Activated CD8-positive, alpha-beta T cell treated with anti-CD3 and anti-CD28 coated beads for 36 hours (primary cell): ENCODE results near the gene FBH1. TPM values are rescaled to one million over a fixed set of nuclear protein-coding genes. Genes with fewer than 3 reads are reported as not detected.
A peak's percentile ranks its signal among the peaks of the same experiment; 100 is the strongest.

ENCODE experiments used
- ATAC-seq: fragments of 200-7000 bp; cut with Tn5 transposase; one replicate; pipeline ENCODE4 v1.10.0; 2021; ENCODE audit warnings: mild to moderate bottlenecking, moderate library complexity
- CTCF ChIA-PET: fragments of 350-600 bp; sonication (Branson Sonifier 250); formaldehyde crosslinking; loops from one replicate; lab custom pipeline; 2021; ENCODE audit warnings: antibody characterized with exemption; lab: Charles Lee
- POLR2A ChIA-PET: fragments of 350-600 bp; sonication (Branson Sonifier 250); formaldehyde crosslinking; loops from one replicate; lab custom pipeline; 2021; ENCODE audit warnings: antibody characterized with exemption; lab: Charles Lee
- DNase-seq: peaks from one replicate; pipeline ENCODE4 v3.0.0-alpha.2; 2020
- H3K27ac Mint-ChIP-seq: one replicate; pipeline ENCODE4 v1.8.0; 2021; ENCODE audit warnings: mild to moderate bottlenecking, mixed read lengths
- H3K27me3 Mint-ChIP-seq: one replicate; pipeline ENCODE4 v1.8.0; 2021; ENCODE audit warnings: mixed read lengths
- H3K36me3 Mint-ChIP-seq: one replicate; pipeline ENCODE4 v1.8.0; 2021; ENCODE audit warnings: low read depth, mixed read lengths
- H3K4me1 Mint-ChIP-seq: one replicate; pipeline ENCODE4 v1.8.0; 2021; ENCODE audit warnings: low read depth, mixed read lengths
- H3K4me3 Mint-ChIP-seq: one replicate; pipeline ENCODE4 v1.8.0; 2021; ENCODE audit warnings: mild to moderate bottlenecking, moderate library complexity, mixed read lengths
- H3K9me3 Mint-ChIP-seq: one replicate; pipeline ENCODE4 v1.8.0; 2021; ENCODE audit warnings: mixed read lengths
- CTCF ChIP-seq: fragments of 200-600 bp; IDR thresholded peaks from one replicate; pipeline ENCODE4 v1.8.0; 2022; ENCODE audit warnings: antibody characterized with exemption, mild to moderate bottlenecking
- intact Hi-C: fragments of 100-400 bp; cut with micrococcal nuclease; formaldehyde crosslinking; loops from one replicate; pipeline ENCODE4 v1.10.0; 2022
- total RNA-seq, 2 experiments: library from RNA; stranded (reverse); gene quantifications; one replicate each; pipeline ENCODE4 v1.2.3, GENCODE V29; 2021

FBH1 gene
- total RNA-seq, 2 experiments from 2014 or later: 47.2 to 51.3 TPM

- intact Hi-C loops: no loop called here
- DNase-seq (no peak), ATAC-seq (no peak)
- Mint-ChIP-seq H3K36me3 (peaks cover 43% of the 10 kb centered on the region), H3K4me3 (no peak overlapping the region), H3K27ac (no peak overlapping the region), H3K27me3 (no peaks in the 10 kb centered on the region), H3K9me3 (peaks cover 6% of the 10 kb centered on the region), H3K4me1 (peaks cover 47% of the 10 kb centered on the region)
- TF ChIP-seq CTCF: no peak
- CTCF ChIA-PET: interaction anchor here (0.9 to 1.9 kb wide), 2 partner anchors 10 to 20 kb away, joined by 4 to 6 read pairs; no protein-coding TSS in a partner anchor
- POLR2A ChIA-PET: interaction anchor here (0.7 kb wide), 1 partner anchor 62 kb away, joined by 3 read pairs; no protein-coding TSS in a partner anchor
Observed at GRCh38 chr10:5893321-5893720, 3.3 kb downstream of the FBH1 start.

DNA sequence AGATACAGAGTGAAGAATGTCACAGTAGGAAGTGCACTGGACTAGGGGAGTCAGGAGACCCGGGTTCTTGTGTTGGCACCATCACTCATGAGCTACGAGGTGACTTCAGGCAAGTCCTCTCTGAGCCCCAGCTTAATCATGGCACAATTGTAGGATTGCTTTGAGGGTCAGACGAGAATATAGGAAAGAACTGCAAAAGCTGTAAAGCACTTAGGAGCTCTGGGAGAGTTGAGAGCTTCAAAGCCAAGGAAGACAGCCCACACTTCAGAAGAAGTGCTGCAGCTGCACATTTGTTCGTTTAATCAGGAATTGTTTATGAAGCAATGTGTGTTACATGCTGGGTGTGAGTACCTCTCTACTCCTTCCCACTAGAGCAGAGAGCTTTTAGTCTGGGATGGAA is 4.4 kb downstream of the FBH1 start:
- intact Hi-C loops: no loop called here
- H3K9me3 Mint-ChIP-seq: peaks cover 6% of the 10 kb centered on the region
- CTCF ChIA-PET: interaction anchor here (0.9 to 1.9 kb wide), 4 partner anchors 9 to 81 kb away, joined by 3 to 6 read pairs (median 4); no protein-coding TSS in a partner anchor
- ATAC-seq: no peak
- peaks cover 40% of the 10 kb centered on the region for H3K36me3 Mint-ChIP-seq
- no peak for DNase-seq
- H3K4me3 Mint-ChIP-seq: no peak overlapping the region
- H3K27ac Mint-ChIP-seq: no peak overlapping the region
- no peaks in the 10 kb centered on the region for H3K27me3 Mint-ChIP-seq
- POLR2A ChIA-PET: interaction anchor here (0.6 to 1.0 kb wide), 2 partner anchors 9 to 82 kb away, joined by 3 read pairs; no protein-coding TSS in a partner anchor
- peaks cover 43% of the 10 kb centered on the region for H3K4me1 Mint-ChIP-seq
- TF ChIP-seq CTCF: no peak

DNA sequence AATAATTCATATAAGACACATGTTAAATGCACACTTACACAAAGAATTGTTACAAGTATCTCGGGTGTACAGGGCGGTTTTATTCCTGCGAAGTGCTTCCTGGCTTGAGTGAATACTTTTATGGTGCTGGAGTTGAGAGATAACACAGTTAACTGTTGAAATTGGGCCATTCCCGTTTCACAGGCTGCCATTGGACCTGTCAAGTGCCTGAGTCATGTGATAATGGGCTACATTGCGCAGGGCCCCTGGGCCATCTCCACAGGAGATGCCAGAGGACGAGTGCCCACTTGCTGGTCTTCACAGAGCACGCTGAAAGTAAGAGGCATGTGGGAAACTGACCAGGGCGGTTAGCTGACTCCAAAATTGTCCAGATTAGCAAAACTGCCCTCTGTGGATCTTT is 4.8 kb downstream of the FBH1 start:
- Mint-ChIP-seq H3K9me3 (peaks cover 6% of the 10 kb centered on the region), H3K27me3 (no peaks in the 10 kb centered on the region), H3K4me1 (peaks cover 43% of the 10 kb centered on the region), H3K27ac (no peak overlapping the region), H3K36me3 (peaks cover 40% of the 10 kb centered on the region), H3K4me3 (no peak overlapping the region)
- POLR2A ChIA-PET: interaction anchor here (1.0 kb wide), 1 partner anchor 82 kb away, joined by 3 read pairs; no protein-coding TSS in a partner anchor
- CTCF ChIA-PET: interaction anchor here (1.0 to 1.9 kb wide), 3 partner anchors 9 to 81 kb away, joined by 3 to 6 read pairs (median 3); no protein-coding TSS in a partner anchor
- DNase-seq (no peak), ATAC-seq (no peak)
- no peak for TF ChIP-seq CTCF
- intact Hi-C loops: no loop called here

DNA sequence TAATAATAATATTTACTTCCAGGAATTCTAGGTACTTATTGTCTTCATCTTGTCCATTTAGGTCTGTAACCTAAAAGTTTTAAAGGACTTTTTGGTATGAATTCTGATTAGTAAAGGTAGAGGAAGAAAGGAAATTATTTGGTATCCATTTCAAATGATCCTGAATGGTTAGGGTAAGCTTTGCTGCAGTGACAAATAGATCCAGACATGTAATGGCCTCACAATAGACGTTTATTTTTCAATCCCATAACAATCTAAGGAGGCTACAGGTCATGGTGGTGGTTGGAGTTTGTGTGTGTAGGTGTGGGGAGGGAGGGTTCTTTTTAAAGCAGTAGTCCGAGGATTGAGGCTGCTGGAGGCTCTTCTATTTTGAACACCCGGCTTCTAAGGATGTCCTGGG is 5.3 kb downstream of the FBH1 start:
- ATAC-seq (no peak), DNase-seq (no peak)
- no peaks in the 10 kb centered on the region for H3K27me3 Mint-ChIP-seq
- peaks cover 43% of the 10 kb centered on the region for H3K4me1 Mint-ChIP-seq
- peak overlapping the region; percentile 14 for H3K27ac Mint-ChIP-seq
- ChIA-PET CTCF (interaction anchor here (1.9 kb wide), 1 partner anchor 8 kb away, joined by 6 read pairs; no protein-coding TSS in a partner anchor), POLR2A (no interaction called here)
- H3K4me3 Mint-ChIP-seq: no peak overlapping the region
- peaks cover 6% of the 10 kb centered on the region for H3K9me3 Mint-ChIP-seq
- intact Hi-C loops: no loop called here
- no peak for TF ChIP-seq CTCF
- peaks cover 40% of the 10 kb centered on the region for H3K36me3 Mint-ChIP-seq

DNA sequence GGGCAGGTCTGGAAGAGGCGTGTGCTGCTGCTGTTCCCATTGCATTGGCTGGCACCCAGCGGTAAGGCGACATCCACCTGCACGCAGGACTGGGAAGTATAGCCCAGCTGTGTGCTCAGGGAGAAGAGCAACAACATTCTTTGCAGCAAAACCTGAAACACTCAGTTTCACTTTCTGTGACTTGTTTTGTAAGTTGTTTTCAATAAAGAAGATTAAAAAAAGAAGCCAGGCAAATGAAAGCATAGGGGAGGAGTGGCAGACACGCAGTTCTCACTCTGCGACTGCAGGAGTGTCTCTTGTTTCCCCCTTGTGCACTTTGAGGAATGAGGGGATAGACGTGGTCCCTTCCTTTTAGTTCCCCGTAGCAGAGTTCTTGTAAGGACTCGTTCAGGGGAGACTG is 5.8 kb downstream of the FBH1 start:
- H3K4me1 Mint-ChIP-seq: peaks cover 40% of the 10 kb centered on the region
- H3K27ac Mint-ChIP-seq: peak overlapping the region; percentile 14
- H3K36me3 Mint-ChIP-seq: peaks cover 39% of the 10 kb centered on the region
- ATAC-seq (no peak), DNase-seq (no peak)
- intact Hi-C loops: no loop called here
- H3K4me3 Mint-ChIP-seq: no peak overlapping the region
- H3K9me3 Mint-ChIP-seq: peaks cover 6% of the 10 kb centered on the region
- ChIA-PET POLR2A (no interaction called here), CTCF (no interaction called here)
- H3K27me3 Mint-ChIP-seq: no peaks in the 10 kb centered on the region
- no peak for TF ChIP-seq CTCF
